ENCODE measurements around the gene SRSF11. TPM values are rescaled to one million over a fixed set of nuclear protein-coding genes. Genes with fewer than 3 reads are reported as not detected.
"Not testable (repeated sequence)": the region's sequence is repeated elsewhere in the genome, so short reads cannot be mapped to it uniquely, and the experiment has no call there.

Gene SRSF11, protein sequence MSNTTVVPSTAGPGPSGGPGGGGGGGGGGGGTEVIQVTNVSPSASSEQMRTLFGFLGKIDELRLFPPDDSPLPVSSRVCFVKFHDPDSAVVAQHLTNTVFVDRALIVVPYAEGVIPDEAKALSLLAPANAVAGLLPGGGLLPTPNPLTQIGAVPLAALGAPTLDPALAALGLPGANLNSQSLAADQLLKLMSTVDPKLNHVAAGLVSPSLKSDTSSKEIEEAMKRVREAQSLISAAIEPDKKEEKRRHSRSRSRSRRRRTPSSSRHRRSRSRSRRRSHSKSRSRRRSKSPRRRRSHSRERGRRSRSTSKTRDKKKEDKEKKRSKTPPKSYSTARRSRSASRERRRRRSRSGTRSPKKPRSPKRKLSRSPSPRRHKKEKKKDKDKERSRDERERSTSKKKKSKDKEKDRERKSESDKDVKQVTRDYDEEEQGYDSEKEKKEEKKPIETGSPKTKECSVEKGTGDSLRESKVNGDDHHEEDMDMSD
- total RNA-seq = 100 to 1,000 TPM; 165 to 169 TPM

DNA sequence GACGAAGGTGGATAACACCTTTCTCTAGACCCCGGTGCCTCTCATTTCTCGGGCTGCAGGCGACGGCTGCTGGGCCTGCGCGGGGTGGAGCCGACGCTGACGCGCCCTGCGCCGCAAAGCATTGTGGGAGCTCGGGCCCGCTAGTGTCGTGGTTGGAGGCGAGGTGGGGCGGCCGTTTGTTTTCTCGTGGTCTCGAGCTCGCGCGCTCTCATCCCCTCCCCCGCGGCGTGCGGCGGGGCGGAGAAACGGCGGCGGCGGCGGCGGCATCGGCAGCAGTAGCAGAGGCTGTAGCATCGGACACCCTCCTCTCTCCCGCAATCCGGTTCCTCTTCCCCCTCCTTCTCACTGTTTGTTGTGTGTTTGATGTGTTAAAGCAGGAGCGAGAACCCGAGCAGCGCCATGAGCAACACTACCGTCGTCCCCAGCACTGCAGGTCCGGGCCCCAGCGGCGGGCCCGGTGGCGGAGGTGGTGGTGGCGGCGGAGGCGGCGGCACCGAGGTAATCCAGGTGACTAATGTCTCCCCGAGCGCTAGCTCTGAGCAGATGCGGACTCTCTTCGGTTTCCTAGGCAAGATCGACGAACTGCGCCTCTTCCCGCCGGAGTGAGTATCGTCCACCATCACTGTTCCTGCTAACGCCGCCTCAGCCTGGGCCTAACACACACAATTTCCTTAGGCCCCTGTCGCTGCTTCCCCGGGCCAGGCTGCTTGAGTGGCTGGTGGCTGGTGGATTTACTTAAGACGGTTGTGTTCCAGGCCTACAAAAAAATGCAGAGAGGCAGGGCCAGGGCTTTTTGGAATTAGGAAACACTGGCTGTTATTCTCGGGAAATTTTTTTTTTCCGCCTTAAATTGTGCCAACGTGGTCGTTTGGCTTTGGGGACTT is at the start of gene SRSF11:
SRSF11 (plus strand) TSS at position 143 of the 884 bp plus-strand sequence; CDS start at position 400, 257 bp downstream.
- H3K9me3 Mint-ChIP-seq (ENCODE audit: insufficient read depth) = no peaks in the 10 kb centered on the region
- ChIA-PET CTCF (interaction anchor here (0.9 to 2.2 kb wide), 7 partner anchors 10 to 860 kb away, joined by 3 to 8 read pairs (median 5); partner anchors contain the start of gene ZRANB2), POLR2A (interaction anchor here (1.0 to 3.1 kb wide), 5 partner anchors 14 to 190 kb away, joined by 4 to 92 read pairs (median 13); partner anchors contain the start of genes ANKRD13C, CTH and LRRC40)
- H3K27me3 Mint-ChIP-seq (ENCODE audit: low read depth) = no peaks in the 10 kb centered on the region
- H3K4me1 Mint-ChIP-seq (ENCODE audit: low read depth) = peaks cover 44% of the 10 kb centered on the region
- H3K27ac Mint-ChIP-seq = peak within 1 kb of the TSS; percentile 97
- ATAC-seq (peak; percentile 96), DNase-seq (peak; percentile 97)
- H3K36me3 Mint-ChIP-seq (ENCODE audit: low read depth) = peaks cover 41% of the 10 kb centered on the region
- peak within 1 kb of the TSS; percentile 93 for H3K4me3 Mint-ChIP-seq

DNA sequence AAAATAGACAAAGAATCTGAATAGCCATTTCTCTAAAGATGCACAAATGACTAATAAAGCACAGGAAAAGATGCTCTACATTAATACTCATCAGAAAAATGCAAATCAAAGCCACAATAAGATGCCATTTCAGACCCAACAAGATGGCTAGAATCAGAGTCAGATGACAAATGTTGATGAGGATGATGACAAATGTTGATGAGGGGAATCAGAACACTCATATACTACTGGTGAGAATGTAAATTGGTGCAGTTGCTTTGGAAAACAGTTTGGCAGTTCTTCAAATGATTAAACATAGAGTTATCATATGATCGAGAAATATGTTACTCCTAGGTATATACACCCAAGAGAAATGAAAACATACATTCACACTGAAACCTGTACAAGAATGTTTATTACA is 49.7 kb upstream of the SRSF11 start:
- ATAC-seq = no peak
- no peaks in the 10 kb centered on the region for H3K27me3 Mint-ChIP-seq (ENCODE audit: low read depth)
- no peaks in the 10 kb centered on the region for H3K9me3 Mint-ChIP-seq (ENCODE audit: insufficient read depth)
- no peak overlapping the region for H3K4me3 Mint-ChIP-seq
- no peak for DNase-seq
- ChIA-PET POLR2A (no interaction called here), CTCF (no interaction called here)
- H3K27ac Mint-ChIP-seq = no peak overlapping the region
- H3K4me1 Mint-ChIP-seq (ENCODE audit: low read depth) = no peaks in the 10 kb centered on the region
- peaks cover 12% of the 10 kb centered on the region for H3K36me3 Mint-ChIP-seq (ENCODE audit: low read depth)

GRCh38 chr1:70185181-70185580 is 36.0 kb upstream of the SRSF11 start:
- ATAC-seq; DNase-seq; H3K9me3 Mint-ChIP-seq (ENCODE audit: insufficient read depth); POLR2A ChIA-PET; H3K27me3 Mint-ChIP-seq (ENCODE audit: low read depth); CTCF ChIA-PET; H3K4me3 Mint-ChIP-seq; H3K27ac Mint-ChIP-seq; H3K4me1 Mint-ChIP-seq (ENCODE audit: low read depth): not testable (repeated sequence)
- peaks cover 13% of the 10 kb centered on the region for H3K36me3 Mint-ChIP-seq (ENCODE audit: low read depth)

GRCh38 chr1:70188522-70188921 is 32.7 kb upstream of the SRSF11 start:
- no peak for DNase-seq

DNA sequence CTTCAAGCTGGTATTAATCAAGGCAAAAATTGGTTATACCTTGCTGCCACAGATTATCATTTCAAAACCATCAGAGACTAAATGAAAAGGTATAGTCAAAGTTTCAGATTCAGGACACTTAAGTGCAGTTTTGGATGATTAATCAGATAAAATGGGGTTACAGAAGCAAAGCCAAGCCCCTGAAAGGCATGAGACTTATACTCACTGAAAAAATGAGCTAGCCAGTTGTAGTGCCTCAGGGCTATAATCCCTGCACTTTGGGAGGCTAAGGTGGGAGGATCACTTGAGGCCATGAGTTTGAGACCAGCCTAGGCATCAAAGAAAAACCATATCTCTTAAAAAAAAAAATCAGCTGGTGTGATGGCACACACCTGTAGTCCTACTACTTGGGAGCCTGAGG is 31.0 kb upstream of the SRSF11 start:
- DNase-seq (no peak), ATAC-seq (no peak)
- Mint-ChIP-seq H3K36me3 (ENCODE audit: low read depth) (peaks cover 8% of the 10 kb centered on the region), H3K9me3 (ENCODE audit: insufficient read depth) (no peaks in the 10 kb centered on the region), H3K4me1 (ENCODE audit: low read depth) (no peaks in the 10 kb centered on the region), H3K27me3 (ENCODE audit: low read depth) (no peaks in the 10 kb centered on the region), H3K4me3 (no peak overlapping the region), H3K27ac (no peak overlapping the region)
- POLR2A ChIA-PET = no interaction called here
- CTCF ChIA-PET = no interaction called here

More at GRCh38 chr1:70188522-70188921, 32.7 kb upstream of the SRSF11 start:
- H3K27me3 Mint-ChIP-seq (ENCODE audit: low read depth) = no peaks in the 10 kb centered on the region
- H3K4me3 Mint-ChIP-seq = no peak overlapping the region
- CTCF ChIA-PET = interaction anchor here (1.3 kb wide), 1 partner anchor 38 kb away, joined by 3 read pairs; no protein-coding TSS in a partner anchor
- H3K4me1 Mint-ChIP-seq (ENCODE audit: low read depth) = no peaks in the 10 kb centered on the region
- no peak overlapping the region for H3K27ac Mint-ChIP-seq
- no peak for ATAC-seq
- POLR2A ChIA-PET = no interaction called here
- peaks cover 13% of the 10 kb centered on the region for H3K36me3 Mint-ChIP-seq (ENCODE audit: low read depth)
- H3K9me3 Mint-ChIP-seq (ENCODE audit: insufficient read depth) = no peaks in the 10 kb centered on the region

GRCh38 chr1:70192446-70192845 is 28.7 kb upstream of the SRSF11 start:
- POLR2A ChIA-PET; H3K4me1 Mint-ChIP-seq (ENCODE audit: low read depth); H3K4me3 Mint-ChIP-seq; CTCF ChIA-PET; H3K27me3 Mint-ChIP-seq (ENCODE audit: low read depth); H3K9me3 Mint-ChIP-seq (ENCODE audit: insufficient read depth); DNase-seq; H3K27ac Mint-ChIP-seq; ATAC-seq; H3K36me3 Mint-ChIP-seq (ENCODE audit: low read depth): not testable (repeated sequence)

DNA sequence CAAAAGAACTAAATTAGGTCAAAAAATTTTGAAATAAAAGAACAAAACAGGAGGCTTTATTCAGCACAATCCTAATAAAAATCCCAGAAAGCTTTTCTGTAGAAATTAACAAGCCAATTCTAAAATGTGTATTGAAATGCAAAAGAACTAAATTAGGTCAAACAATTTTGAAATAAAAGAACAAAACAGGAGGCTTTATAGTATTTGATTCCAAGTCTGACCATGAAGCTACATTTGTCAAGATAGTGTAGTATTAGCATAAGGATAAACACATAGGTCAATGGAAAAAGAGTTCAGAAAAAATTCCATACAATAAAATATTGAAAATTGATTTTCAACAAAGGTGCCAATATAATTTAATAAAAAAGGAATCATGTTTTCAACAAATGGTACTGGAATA is 26.6 kb upstream of the SRSF11 start:
- H3K36me3 Mint-ChIP-seq (ENCODE audit: low read depth) = peaks cover 14% of the 10 kb centered on the region
- ChIA-PET POLR2A (no interaction called here), CTCF (interaction anchor here (1.6 kb wide), 1 partner anchor 26 kb away, joined by 5 read pairs; the partner anchor contains the start of gene SRSF11)
- no peaks in the 10 kb centered on the region for H3K27me3 Mint-ChIP-seq (ENCODE audit: low read depth)
- H3K27ac Mint-ChIP-seq = no peak overlapping the region
- ATAC-seq (no peak), DNase-seq (no peak)
- no peaks in the 10 kb centered on the region for H3K9me3 Mint-ChIP-seq (ENCODE audit: insufficient read depth)
- H3K4me1 Mint-ChIP-seq (ENCODE audit: low read depth) = no peaks in the 10 kb centered on the region
- H3K4me3 Mint-ChIP-seq = no peak overlapping the region

GRCh38 chr1:70195342-70195741 is 25.8 kb upstream of the SRSF11 start:
- ChIA-PET CTCF (no interaction called here), POLR2A (no interaction called here)
- Mint-ChIP-seq H3K4me3 (no peak overlapping the region), H3K27me3 (ENCODE audit: low read depth) (no peaks in the 10 kb centered on the region), H3K9me3 (ENCODE audit: insufficient read depth) (no peaks in the 10 kb centered on the region), H3K36me3 (ENCODE audit: low read depth) (peaks cover 14% of the 10 kb centered on the region), H3K4me1 (ENCODE audit: low read depth) (no peaks in the 10 kb centered on the region), H3K27ac (no peak overlapping the region)
- no peak for DNase-seq
- ATAC-seq = no peak

GRCh38 chr1:70196333-70196732 is 24.8 kb upstream of the SRSF11 start:
- ChIA-PET POLR2A (no interaction called here), CTCF (no interaction called here)
- H3K36me3 Mint-ChIP-seq (ENCODE audit: low read depth) = peaks cover 15% of the 10 kb centered on the region
- H3K27ac Mint-ChIP-seq = no peak overlapping the region
- no peak overlapping the region for H3K4me3 Mint-ChIP-seq
- ATAC-seq = no peak
- H3K4me1 Mint-ChIP-seq (ENCODE audit: low read depth) = peaks cover 5% of the 10 kb centered on the region
- H3K27me3 Mint-ChIP-seq (ENCODE audit: low read depth) = no peaks in the 10 kb centered on the region
- no peak for DNase-seq
- H3K9me3 Mint-ChIP-seq (ENCODE audit: insufficient read depth) = no peaks in the 10 kb centered on the region

DNA sequence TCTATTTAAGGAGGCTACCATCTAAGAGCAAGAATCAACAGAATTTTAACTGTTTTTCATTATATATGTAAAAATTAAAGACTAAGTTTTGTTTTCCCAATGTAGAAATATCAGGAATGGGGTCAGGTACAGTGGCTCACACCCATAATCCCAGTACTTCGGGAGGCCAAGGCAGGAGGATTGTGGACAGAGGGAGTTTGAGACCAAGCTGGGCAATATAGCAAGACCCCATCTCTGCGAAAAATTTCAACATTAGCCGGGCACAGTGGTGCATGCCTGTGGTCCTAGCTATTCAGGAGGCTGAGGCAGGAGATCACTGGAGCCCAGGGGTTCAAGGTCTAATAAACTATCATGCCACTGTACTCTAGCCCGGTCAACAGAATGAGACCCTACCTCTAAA is 21.1 kb upstream of the SRSF11 start:
- Mint-ChIP-seq H3K4me3 (no peak overlapping the region), H3K4me1 (ENCODE audit: low read depth) (peaks cover 29% of the 10 kb centered on the region), H3K9me3 (ENCODE audit: insufficient read depth) (no peaks in the 10 kb centered on the region), H3K27me3 (ENCODE audit: low read depth) (no peaks in the 10 kb centered on the region), H3K36me3 (ENCODE audit: low read depth) (peaks cover 8% of the 10 kb centered on the region), H3K27ac (no peak overlapping the region)
- ChIA-PET POLR2A (no interaction called here), CTCF (no interaction called here)
- no peak for DNase-seq
- no peak for ATAC-seq

GRCh38 chr1:70202173-70202758 is 18.9 kb upstream of the SRSF11 start:
- H3K27me3 Mint-ChIP-seq (ENCODE audit: low read depth) = no peaks in the 10 kb centered on the region
- H3K4me1 Mint-ChIP-seq (ENCODE audit: low read depth) = peaks cover 34% of the 10 kb centered on the region
- H3K4me3 Mint-ChIP-seq = no peak overlapping the region
- POLR2A ChIA-PET = interaction anchor here (0.6 to 10.3 kb wide), 2 partner anchors 18 to 25 kb away, joined by 3 to 92 read pairs; partner anchors contain the start of gene SRSF11
- ATAC-seq (no peak), DNase-seq (no peak)
- no peaks in the 10 kb centered on the region for H3K9me3 Mint-ChIP-seq (ENCODE audit: insufficient read depth)
- no peak overlapping the region for H3K27ac Mint-ChIP-seq
- peaks cover 12% of the 10 kb centered on the region for H3K36me3 Mint-ChIP-seq (ENCODE audit: low read depth)
- CTCF ChIA-PET = interaction anchor here (1.0 kb wide), 1 partner anchor 19 kb away, joined by 3 read pairs; the partner anchor contains the start of gene SRSF11
